Central memory CD8-positive, alpha-beta T cell (primary cell): ENCODE measurements around the gene NPIPA1.
"Not testable (repeated sequence)": the region's sequence is repeated elsewhere in the genome, so short reads cannot be mapped to it uniquely, and the experiment has no call there.

Experiments
- ATAC-seq: fragments of 150-1000 bp; cut with Tn5 transposase; replicated peaks from 2 replicates; pipeline ENCODE4 v1.10.0; 2022; ENCODE audit warnings: mild to moderate bottlenecking, moderate FRiP score, moderate number of reproducible peaks; ENCODE audit not compliant: poor library complexity, severe bottlenecking; ENCODE audit errors: extremely low read depth
- DNase-seq, 2 donors: peaks; one replicate each; pipeline ENCODE4 v3.0.0; 2021; ENCODE audit warnings: low spot score in 2 of 2
- H3K27ac Mint-ChIP-seq: one replicate; pipeline ENCODE4 v1.8.0; 2022; ENCODE audit warnings: low read depth, mild to moderate bottlenecking, moderate library complexity, mixed read lengths
- H3K27me3 Mint-ChIP-seq: one replicate; pipeline ENCODE4 v1.8.0; 2022; ENCODE audit warnings: mixed read lengths
- H3K36me3 Mint-ChIP-seq: one replicate; pipeline ENCODE4 v1.8.0; 2022; ENCODE audit warnings: mild to moderate bottlenecking, moderate library complexity, mixed read lengths; ENCODE audit not compliant: insufficient read depth
- H3K4me1 Mint-ChIP-seq: one replicate; pipeline ENCODE4 v1.8.0; 2022; ENCODE audit warnings: mixed read lengths
- H3K4me3 Mint-ChIP-seq: one replicate; pipeline ENCODE4 v1.8.0; 2022; ENCODE audit warnings: mild to moderate bottlenecking, moderate library complexity, mixed read lengths
- H3K9me3 Mint-ChIP-seq: one replicate; pipeline ENCODE4 v1.8.0; 2022; ENCODE audit warnings: mixed read lengths

Gene NPIPA1

DNA sequence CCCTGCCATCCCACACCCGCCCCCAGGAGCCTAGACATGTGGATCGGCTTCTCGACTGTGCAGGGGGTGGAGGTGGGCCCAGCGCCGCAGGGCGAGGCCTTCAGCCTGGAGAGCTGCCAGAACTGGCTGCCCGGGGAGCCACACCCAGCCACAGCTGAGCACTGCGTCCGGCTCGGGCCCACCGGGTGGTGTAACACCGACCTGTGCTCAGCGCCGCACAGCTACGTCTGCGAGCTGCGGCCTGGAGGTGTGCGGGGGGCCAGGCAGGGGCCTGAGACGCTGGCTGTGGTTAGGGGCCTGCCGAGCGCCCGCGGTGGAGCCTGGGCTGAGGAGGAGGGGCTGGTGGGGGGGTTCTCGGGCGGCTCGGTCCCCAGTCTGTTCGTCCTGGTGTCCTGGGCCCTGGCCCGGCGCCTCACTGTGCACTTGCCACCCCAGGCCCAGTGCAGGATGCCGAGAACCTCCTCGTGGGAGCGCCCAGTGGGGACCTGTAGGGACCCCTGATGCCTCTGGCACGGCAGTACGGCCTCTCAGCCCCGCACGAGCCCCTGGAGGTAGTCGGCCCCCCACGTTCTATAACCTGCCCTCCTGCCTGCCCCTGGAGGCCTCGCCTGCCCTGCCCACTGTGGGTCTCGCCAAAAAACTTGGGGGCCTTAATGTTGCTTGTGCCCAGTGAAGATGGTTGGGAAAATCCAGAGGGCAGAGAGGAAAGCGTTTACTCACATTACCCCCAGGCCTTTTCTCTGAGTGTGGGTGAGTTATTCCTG is 17.2 kb upstream of the NPIPA1 start:
- not testable (repeated sequence) for ATAC-seq, H3K27me3 Mint-ChIP-seq, H3K4me1 Mint-ChIP-seq, DNase-seq, H3K36me3 Mint-ChIP-seq, H3K27ac Mint-ChIP-seq, H3K9me3 Mint-ChIP-seq, H3K4me3 Mint-ChIP-seq

GRCh38 chr16:14922285-14922684 is 15.0 kb upstream of the NPIPA1 start:
- not testable (repeated sequence) for H3K9me3 Mint-ChIP-seq, DNase-seq, ATAC-seq, H3K4me1 Mint-ChIP-seq, H3K4me3 Mint-ChIP-seq, H3K27ac Mint-ChIP-seq, H3K36me3 Mint-ChIP-seq, H3K27me3 Mint-ChIP-seq

DNA sequence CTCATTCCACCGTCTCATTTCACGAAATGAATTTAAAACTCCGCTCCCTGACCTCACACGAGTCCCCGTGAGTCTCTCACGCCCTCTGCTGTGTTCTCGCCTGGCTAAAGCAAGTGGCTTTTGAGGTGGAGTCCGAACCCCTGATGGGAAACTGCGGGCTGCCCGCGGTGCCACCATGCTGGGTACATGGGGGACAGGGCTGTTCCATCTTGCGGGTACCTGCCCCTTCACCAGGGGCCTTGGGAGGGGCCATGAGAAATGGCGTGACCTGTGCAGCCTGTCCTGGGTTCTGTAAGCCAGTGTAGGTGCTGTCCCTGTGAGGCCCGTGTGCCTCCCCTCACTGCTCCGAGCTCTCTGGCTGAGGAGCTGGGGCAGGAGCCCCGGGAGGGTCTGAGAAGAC is 14.3 kb upstream of the NPIPA1 start:
- ATAC-seq, H3K27me3 Mint-ChIP-seq, DNase-seq, H3K27ac Mint-ChIP-seq, H3K4me1 Mint-ChIP-seq, H3K4me3 Mint-ChIP-seq, H3K9me3 Mint-ChIP-seq, H3K36me3 Mint-ChIP-seq: not testable (repeated sequence)

DNA sequence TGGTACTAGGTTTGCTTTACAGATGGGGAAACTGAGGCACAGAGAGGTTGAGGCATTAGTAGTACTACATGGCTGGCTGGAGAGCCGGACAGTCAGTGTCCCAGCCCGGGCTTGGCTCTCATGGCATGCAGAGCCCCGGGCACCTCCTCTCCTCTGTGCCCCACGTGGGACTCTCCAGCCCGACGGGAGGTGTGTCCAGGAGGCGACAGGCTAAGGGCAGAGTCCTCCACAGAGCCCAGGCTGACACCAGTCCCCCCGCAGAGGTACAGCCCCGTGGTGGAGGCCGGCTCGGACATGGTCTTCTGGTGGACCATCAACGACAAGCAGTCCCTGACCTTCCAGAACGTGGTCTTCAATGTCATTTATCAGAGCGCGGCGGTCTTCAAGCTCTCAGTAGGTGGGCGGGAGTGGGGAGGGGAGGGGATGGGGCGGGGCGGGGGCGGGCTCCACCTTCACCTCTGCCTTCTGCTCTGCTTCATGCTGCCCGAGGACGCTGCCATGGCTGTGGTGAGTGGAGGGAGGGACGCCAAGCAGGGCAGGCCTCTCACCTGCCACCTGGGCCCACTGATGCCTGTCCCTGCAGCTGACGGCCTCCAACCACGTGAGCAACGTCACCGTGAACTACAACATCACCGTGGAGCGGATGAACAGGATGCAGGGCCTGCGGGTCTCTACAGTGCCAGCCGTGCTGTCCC is 13.7 kb upstream of the NPIPA1 start:
- not testable (repeated sequence) for H3K27ac Mint-ChIP-seq, H3K9me3 Mint-ChIP-seq, H3K4me1 Mint-ChIP-seq, H3K27me3 Mint-ChIP-seq, H3K4me3 Mint-ChIP-seq, DNase-seq, ATAC-seq, H3K36me3 Mint-ChIP-seq

DNA sequence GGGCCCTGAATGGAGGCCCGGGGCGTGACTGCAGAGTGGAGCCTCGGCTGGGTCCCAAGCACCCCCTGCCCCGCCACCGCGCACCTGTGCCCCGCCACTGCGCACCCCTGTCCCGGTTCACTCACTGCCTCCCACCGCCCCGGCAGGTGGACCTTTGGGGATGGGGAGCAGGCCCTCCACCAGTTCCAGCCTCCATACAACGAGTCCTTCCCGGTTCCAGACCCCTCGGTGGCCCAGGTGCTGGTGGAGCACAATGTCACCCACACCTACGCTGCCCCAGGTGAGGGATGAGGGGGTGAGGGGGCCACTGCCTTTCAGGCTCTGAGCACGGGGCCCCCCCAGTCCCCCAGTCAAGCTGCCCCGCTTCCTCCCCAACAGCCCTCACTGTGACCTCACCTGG is 12.9 kb upstream of the NPIPA1 start:
- H3K36me3 Mint-ChIP-seq, ATAC-seq, H3K27me3 Mint-ChIP-seq, H3K4me3 Mint-ChIP-seq, H3K9me3 Mint-ChIP-seq, H3K4me1 Mint-ChIP-seq, H3K27ac Mint-ChIP-seq, DNase-seq: not testable (repeated sequence)

DNA sequence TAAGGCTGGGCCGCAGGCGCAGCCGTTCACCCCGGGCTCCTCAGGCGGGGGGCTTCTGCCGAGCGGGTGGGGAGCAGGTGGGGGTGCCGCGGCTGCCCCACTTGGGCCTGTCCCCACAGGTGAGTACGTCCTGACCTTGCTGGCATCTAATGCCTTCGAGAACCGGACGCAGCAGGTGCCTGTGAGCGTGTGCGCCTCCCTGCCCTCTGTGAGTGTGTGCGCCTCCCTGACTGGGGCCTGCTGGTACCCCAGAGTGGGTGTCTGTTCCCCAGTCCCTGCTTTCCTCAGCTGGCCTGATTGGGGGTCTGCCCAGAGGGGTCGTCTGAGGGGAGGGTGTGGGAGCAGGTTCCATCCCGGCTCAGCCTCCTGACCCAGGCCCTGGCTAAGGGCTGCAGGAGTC is 12.3 kb upstream of the NPIPA1 start:
- DNase-seq, ATAC-seq, H3K27me3 Mint-ChIP-seq, H3K9me3 Mint-ChIP-seq, H3K4me1 Mint-ChIP-seq, H3K27ac Mint-ChIP-seq, H3K4me3 Mint-ChIP-seq, H3K36me3 Mint-ChIP-seq: not testable (repeated sequence)

DNA sequence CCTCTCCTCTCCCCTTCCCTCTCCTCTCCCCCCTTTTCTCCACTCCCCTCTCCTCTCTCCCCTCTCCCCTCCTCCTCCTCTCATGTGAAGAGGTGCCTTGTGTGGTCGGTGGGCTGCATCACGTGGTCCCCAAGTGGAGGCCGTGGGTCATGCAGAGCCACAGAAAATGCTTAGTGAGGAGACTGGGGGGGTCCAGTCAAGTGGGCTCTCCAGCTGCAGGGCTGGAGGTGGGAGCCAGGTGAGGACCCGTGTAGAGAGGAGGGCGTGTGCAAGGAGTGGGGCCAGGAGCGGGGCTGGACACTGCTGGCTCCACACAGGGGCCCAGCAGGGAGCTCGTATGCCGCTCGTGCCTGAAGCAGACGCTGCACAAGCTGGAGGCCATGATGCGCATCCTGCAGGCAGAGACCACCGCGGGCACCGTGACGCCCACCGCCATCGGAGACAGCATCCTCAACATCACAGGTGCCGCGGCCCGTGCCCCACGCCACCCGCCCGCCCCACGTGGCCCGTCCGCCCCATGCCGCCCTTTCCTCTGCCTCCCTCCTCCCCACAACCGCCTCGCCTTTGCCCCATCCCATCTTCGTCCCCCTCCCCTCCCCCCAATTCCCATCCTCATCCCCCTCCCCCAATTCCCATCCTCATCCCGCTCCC is 9.1 kb upstream of the NPIPA1 start:
- not testable (repeated sequence) for H3K36me3 Mint-ChIP-seq, H3K27me3 Mint-ChIP-seq, DNase-seq, H3K9me3 Mint-ChIP-seq, H3K27ac Mint-ChIP-seq, ATAC-seq, H3K4me3 Mint-ChIP-seq, H3K4me1 Mint-ChIP-seq

- not testable (repeated sequence) for H3K36me3 Mint-ChIP-seq, H3K4me1 Mint-ChIP-seq, DNase-seq
Observed at GRCh38 chr16:14929176-14929575, 8.1 kb upstream of the NPIPA1 start.

GRCh38 chr16:14930246-14930645 is 7.0 kb upstream of the NPIPA1 start:
- not testable (repeated sequence) for H3K27ac Mint-ChIP-seq, ATAC-seq, H3K4me3 Mint-ChIP-seq, DNase-seq, H3K4me1 Mint-ChIP-seq, H3K27me3 Mint-ChIP-seq, H3K9me3 Mint-ChIP-seq, H3K36me3 Mint-ChIP-seq

More at GRCh38 chr16:14929176-14929575, 8.1 kb upstream of the NPIPA1 start:
- H3K27me3 Mint-ChIP-seq, H3K27ac Mint-ChIP-seq, ATAC-seq, H3K4me3 Mint-ChIP-seq, H3K9me3 Mint-ChIP-seq: not testable (repeated sequence)

DNA sequence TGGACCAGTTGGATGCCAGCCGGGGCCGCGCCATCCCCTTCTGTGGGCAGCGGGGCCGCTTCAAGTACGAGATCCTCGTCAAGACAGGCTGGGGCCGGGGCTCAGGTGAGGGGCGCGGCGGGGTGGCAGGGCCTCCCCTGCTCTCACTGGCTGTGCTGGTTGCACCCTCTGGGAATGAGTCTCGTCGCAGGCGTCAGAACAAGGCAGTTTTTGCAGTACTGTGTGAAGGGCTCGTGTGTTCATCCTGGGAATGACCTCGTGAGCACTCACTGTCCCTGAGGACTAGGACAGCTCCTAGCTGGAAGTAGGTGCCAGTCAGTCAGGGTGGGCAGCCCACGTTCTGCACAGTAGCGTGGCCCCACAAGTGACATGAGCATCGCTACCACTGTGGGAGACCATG is 6.3 kb upstream of the NPIPA1 start:
- H3K9me3 Mint-ChIP-seq, H3K4me3 Mint-ChIP-seq, H3K4me1 Mint-ChIP-seq, H3K27ac Mint-ChIP-seq, H3K36me3 Mint-ChIP-seq, DNase-seq, ATAC-seq, H3K27me3 Mint-ChIP-seq: not testable (repeated sequence)

GRCh38 chr16:14932581-14933375 is 4.5 kb upstream of the NPIPA1 start:
- not testable (repeated sequence) for H3K27me3 Mint-ChIP-seq, DNase-seq, ATAC-seq, H3K4me3 Mint-ChIP-seq, H3K4me1 Mint-ChIP-seq, H3K9me3 Mint-ChIP-seq, H3K36me3 Mint-ChIP-seq, H3K27ac Mint-ChIP-seq

DNA sequence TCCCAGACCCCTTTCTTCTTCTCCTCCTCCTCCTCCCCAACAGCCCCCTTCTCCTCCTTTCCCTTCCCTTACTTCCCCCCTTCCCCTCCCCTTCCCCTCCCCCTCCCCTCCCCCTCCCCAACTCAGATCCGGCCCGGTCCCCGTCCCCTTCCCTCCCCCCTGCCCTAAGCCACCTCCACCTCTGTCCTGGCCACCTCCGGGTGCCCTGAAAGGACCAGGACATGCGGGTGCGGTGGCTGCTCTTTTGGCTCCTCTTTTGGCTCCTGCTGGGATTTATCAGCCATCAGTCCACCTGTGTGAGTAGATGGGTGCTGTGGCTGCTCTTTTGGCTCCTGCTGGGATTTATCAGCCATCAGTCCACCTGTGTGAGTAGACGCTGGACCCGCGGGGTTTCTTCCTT is 751 bp downstream of the NPIPA1 start:
- H3K9me3 Mint-ChIP-seq = not testable (repeated sequence)

More for the DNA sequence above, 751 bp downstream of the NPIPA1 start:
- H3K4me3 Mint-ChIP-seq, H3K27me3 Mint-ChIP-seq, ATAC-seq, H3K36me3 Mint-ChIP-seq, H3K4me1 Mint-ChIP-seq, H3K27ac Mint-ChIP-seq, DNase-seq: not testable (repeated sequence)
